GM19463 (cell line): Measurements from ENCODE around the gene BRCA2.

Experiments used
- ATAC-seq: cut with Tn5 transposase; IDR thresholded peaks from one replicate; pipeline ENCODE4 v1.9.1; 2021; ENCODE audit warnings: mild to moderate bottlenecking, moderate library complexity; ENCODE audit not compliant: unreplicated experiment

Gene BRCA2

GRCh38 chr13:32315238-32316027 lies at the start of gene BRCA2, which contains the start of gene ZAR1L:
TSS of gene BRCA2 (plus strand) at chr13:32315508. CDS start at chr13:32316461, 953 bp downstream.
TSS of gene ZAR1L (minus strand) at chr13:32315363. CDS start at chr13:32311925, 3,438 bp downstream.
- ATAC-seq: peak; percentile 92

- ATAC-seq: no peak
Measured at GRCh38 chr13:32265726-32266125, 49.6 kb upstream of the BRCA2 start.

GRCh38 chr13:32266130-32266529 lies 49.2 kb upstream of the BRCA2 start:
- ATAC-seq: no peak

GRCh38 chr13:32267836-32268439 lies 47.4 kb upstream of the BRCA2 start:
- no peak for ATAC-seq

- ATAC-seq: no peak
Measured at GRCh38 chr13:32272021-32272683, 43.2 kb upstream of the BRCA2 start.

- ATAC-seq: no peak
Measured at GRCh38 chr13:32277839-32278238, 37.5 kb upstream of the BRCA2 start.

GRCh38 chr13:32278426-32278825 lies 36.9 kb upstream of the BRCA2 start:
- ATAC-seq: peak; percentile 65

- ATAC-seq: no peak
Measured at GRCh38 chr13:32281096-32281495, 34.2 kb upstream of the BRCA2 start.

- ATAC-seq: no peak
Measured at GRCh38 chr13:32282096-32282711, 33.1 kb upstream of the BRCA2 start.

GRCh38 chr13:32284927-32285632 lies 30.2 kb upstream of the BRCA2 start:
- no peak for ATAC-seq

GRCh38 chr13:32285633-32285965 lies 29.7 kb upstream of the BRCA2 start:
- ATAC-seq: no peak

GRCh38 chr13:32297206-32297605 lies 18.1 kb upstream of the BRCA2 start:
- ATAC-seq: no peak

GRCh38 chr13:32298695-32299094 lies 16.6 kb upstream of the BRCA2 start:
- ATAC-seq: no peak

- ATAC-seq: no peak
Measured at GRCh38 chr13:32299893-32300292, 15.4 kb upstream of the BRCA2 start.

- no peak for ATAC-seq
Measured at GRCh38 chr13:32300406-32300805, 14.9 kb upstream of the BRCA2 start.

- no peak for ATAC-seq
Measured at GRCh38 chr13:32300920-32301319, 14.4 kb upstream of the BRCA2 start.

GRCh38 chr13:32302461-32302860 lies 12.8 kb upstream of the BRCA2 start:
- no peak for ATAC-seq

- ATAC-seq: no peak
Measured at GRCh38 chr13:32305646-32306045, 9.7 kb upstream of the BRCA2 start.

GRCh38 chr13:32309312-32310133 lies 5.8 kb upstream of the BRCA2 start:
- ATAC-seq: no peak

GRCh38 chr13:32310134-32310706 lies 5.1 kb upstream of the BRCA2 start:
- no peak for ATAC-seq
